Fibroblast of lung (primary cell): ENCODE measurements around the gene NEGR1.

ENCODE experiments used
- CTCF ChIP-seq, 2 donors: IDR thresholded peaks in 1 of 2; conservative IDR thresholded peaks in 1 of 2; 1 replicate in 1 of 2; 2 replicates in 1 of 2; pipeline ENCODE4 v1.5.1; 2011 to 2012; ENCODE audit warnings: low read length in 2 of 2, control low read depth in 1 of 2, inconsistent platforms in 1 of 2, low read depth in 1 of 2, mild to moderate bottlenecking in 1 of 2
- EZH2 ChIP-seq: IDR thresholded peaks from 2 replicates; pipeline ENCODE4 v1.5.1; 2012; ENCODE audit warnings: low read length, control low read depth, mild to moderate bottlenecking; ENCODE audit errors: missing control alignments

DNA sequence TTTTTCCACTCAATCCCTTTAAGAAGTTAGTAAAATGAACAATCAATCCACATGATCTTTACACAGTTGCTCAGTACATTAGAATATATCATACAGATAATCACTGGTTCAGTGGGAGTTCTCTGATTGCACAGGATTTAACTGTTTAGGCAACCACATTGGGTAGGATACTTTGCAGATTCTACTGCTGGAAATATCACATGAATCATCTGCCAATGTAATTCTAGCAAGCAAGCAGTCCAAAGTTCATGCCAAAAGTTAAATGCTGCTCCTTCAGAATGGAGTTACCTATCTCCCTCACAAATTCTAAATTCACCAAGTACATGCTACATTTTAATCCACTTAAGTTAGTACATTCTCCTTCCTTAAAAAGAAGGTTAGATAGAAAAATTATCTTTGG lies 52.4 kb downstream of the NEGR1 start:
- no peak for TF ChIP-seq CTCF (conservative IDR thresholded peaks at IDR 0.05 in 1 of 2, IDR thresholded peaks at IDR 0.05 in 1 of 2; ENCODE audit: low read depth in 1 of 2, low read length in 2 of 2)
- TF ChIP-seq EZH2 = no peak
